Activated naive CD8-positive, alpha-beta T cell treated with anti-CD3 and anti-CD28 coated beads, Interleukin-2, amount 50 U/mL, for 24 hours (primary cell): ENCODE data around the gene MCCD1.

Experiments
- ATAC-seq: fragments of 150-1000 bp; cut with Tn5 transposase; one replicate; pipeline ENCODE4 v1.10.0; 2021
- DNase-seq: peaks from one replicate; pipeline ENCODE4 v3.0.0; 2021
- H3K27ac Mint-ChIP-seq: one replicate; pipeline ENCODE4 v1.8.0; 2021; ENCODE audit warnings: mild to moderate bottlenecking, mixed read lengths
- H3K27me3 Mint-ChIP-seq: one replicate; pipeline ENCODE4 v1.8.0; 2021; ENCODE audit warnings: mixed read lengths
- H3K36me3 Mint-ChIP-seq: one replicate; pipeline ENCODE4 v1.8.0; 2021; ENCODE audit warnings: low read depth, mixed read lengths
- H3K4me1 Mint-ChIP-seq: one replicate; pipeline ENCODE4 v1.8.0; 2021; ENCODE audit warnings: mixed read lengths
- H3K4me3 Mint-ChIP-seq: one replicate; pipeline ENCODE4 v1.8.0; 2021; ENCODE audit warnings: mild to moderate bottlenecking, moderate library complexity, mixed read lengths
- H3K9me3 Mint-ChIP-seq: one replicate; pipeline ENCODE4 v1.8.0; 2021; ENCODE audit warnings: mixed read lengths

The MCCD1 gene

GRCh38 chr6:31567531-31568370 lies 39.0 kb downstream of the MCCD1 start:
- peak overlapping the region; percentile 46 for H3K4me3 Mint-ChIP-seq
- H3K9me3 Mint-ChIP-seq: no peaks in the 10 kb centered on the region
- H3K36me3 Mint-ChIP-seq: peaks cover 20% of the 10 kb centered on the region
- no peak for DNase-seq
- peaks cover 86% of the 10 kb centered on the region for H3K4me1 Mint-ChIP-seq
- H3K27me3 Mint-ChIP-seq: no peaks in the 10 kb centered on the region
- ATAC-seq: peak; percentile 14
- peak overlapping the region; percentile 85 for H3K27ac Mint-ChIP-seq

- Mint-ChIP-seq H3K27me3 (no peaks in the 10 kb centered on the region), H3K9me3 (no peaks in the 10 kb centered on the region), H3K36me3 (peaks cover 24% of the 10 kb centered on the region), H3K4me1 (peaks cover 86% of the 10 kb centered on the region), H3K27ac (peak overlapping the region; percentile 85), H3K4me3 (peak overlapping the region; percentile 46)
- ATAC-seq: peak; percentile 66
- peak; percentile 69 for DNase-seq
These were observed 39.8 kb downstream of the MCCD1 start for GRCh38 chr6:31568537-31568961.

- H3K9me3 Mint-ChIP-seq: no peaks in the 10 kb centered on the region
- H3K4me3 Mint-ChIP-seq: peak overlapping the region; percentile 10
- peaks cover 90% of the 10 kb centered on the region for H3K4me1 Mint-ChIP-seq
These were observed 41.2 kb downstream of the MCCD1 start for GRCh38 chr6:31569861-31570536.

GRCh38 chr6:31572041-31572911 lies 43.5 kb downstream of the MCCD1 start, which contains the start of gene LTA:
Gene LTA, plus strand, starts transcription at chr6:31572289. Its CDS starts 454 bp downstream, at chr6:31572743.
- peaks cover 37% of the 10 kb centered on the region for H3K36me3 Mint-ChIP-seq
- H3K4me3 Mint-ChIP-seq: peak within 1 kb of the TSS; percentile 99
- peak within 1 kb of the TSS; percentile 97 for H3K27ac Mint-ChIP-seq
- H3K27me3 Mint-ChIP-seq: no peaks in the 10 kb centered on the region
- ATAC-seq (peak; percentile 49), DNase-seq (peak; percentile 82)
- peaks cover 94% of the 10 kb centered on the region for H3K4me1 Mint-ChIP-seq
- no peaks in the 10 kb centered on the region for H3K9me3 Mint-ChIP-seq

More at GRCh38 chr6:31569861-31570536, 41.2 kb downstream of the MCCD1 start:
- Mint-ChIP-seq H3K36me3 (peaks cover 24% of the 10 kb centered on the region), H3K27me3 (no peaks in the 10 kb centered on the region), H3K27ac (peak overlapping the region; percentile 72)
- ATAC-seq (no peak), DNase-seq (no peak)

- Mint-ChIP-seq H3K27ac (peak overlapping the region; percentile 97), H3K4me3 (peak overlapping the region; percentile 99), H3K9me3 (no peaks in the 10 kb centered on the region), H3K36me3 (peaks cover 47% of the 10 kb centered on the region), H3K27me3 (no peaks in the 10 kb centered on the region), H3K4me1 (peaks cover 87% of the 10 kb centered on the region)
- ATAC-seq: no peak
- DNase-seq: no peak
These were observed 44.7 kb downstream of the MCCD1 start for GRCh38 chr6:31573239-31574105.

- H3K27ac Mint-ChIP-seq: peak overlapping the region; percentile 97
- H3K36me3 Mint-ChIP-seq: peaks cover 56% of the 10 kb centered on the region
- H3K4me1 Mint-ChIP-seq: peaks cover 87% of the 10 kb centered on the region
- H3K9me3 Mint-ChIP-seq: no peaks in the 10 kb centered on the region
- peak overlapping the region; percentile 99 for H3K4me3 Mint-ChIP-seq
- DNase-seq: peak; percentile 62
- ATAC-seq: no peak
- H3K27me3 Mint-ChIP-seq: no peaks in the 10 kb centered on the region
These were observed 45.6 kb downstream of the MCCD1 start for GRCh38 chr6:31574106-31575061.

GRCh38 chr6:31575335-31575901 lies 46.7 kb downstream of the MCCD1 start, which contains the start of gene TNF:
Gene TNF, plus strand, starts transcription at chr6:31575565. Its CDS starts 177 bp downstream, at chr6:31575742.
- H3K27me3 Mint-ChIP-seq: no peaks in the 10 kb centered on the region
- H3K27ac Mint-ChIP-seq: peak within 1 kb of the TSS; percentile 97
- peak; percentile 13 for ATAC-seq
- peaks cover 87% of the 10 kb centered on the region for H3K4me1 Mint-ChIP-seq
- H3K36me3 Mint-ChIP-seq: peaks cover 57% of the 10 kb centered on the region
- peak; percentile 84 for DNase-seq
- H3K9me3 Mint-ChIP-seq: no peaks in the 10 kb centered on the region
- H3K4me3 Mint-ChIP-seq: peak within 1 kb of the TSS; percentile 99

- peaks cover 82% of the 10 kb centered on the region for H3K4me1 Mint-ChIP-seq
- no peaks in the 10 kb centered on the region for H3K9me3 Mint-ChIP-seq
- DNase-seq (no peak), ATAC-seq (no peak)
- H3K27me3 Mint-ChIP-seq: no peaks in the 10 kb centered on the region
- H3K36me3 Mint-ChIP-seq: peaks cover 61% of the 10 kb centered on the region
- peak overlapping the region; percentile 99 for H3K4me3 Mint-ChIP-seq
- peak overlapping the region; percentile 97 for H3K27ac Mint-ChIP-seq
These were observed 47.4 kb downstream of the MCCD1 start for GRCh38 chr6:31575952-31576685.

- Mint-ChIP-seq H3K9me3 (no peaks in the 10 kb centered on the region), H3K27ac (peak overlapping the region; percentile 97), H3K4me1 (peaks cover 78% of the 10 kb centered on the region), H3K36me3 (peaks cover 66% of the 10 kb centered on the region), H3K4me3 (peak overlapping the region; percentile 99), H3K27me3 (no peaks in the 10 kb centered on the region)
- ATAC-seq (no peak), DNase-seq (no peak)
These were observed 48.3 kb downstream of the MCCD1 start for GRCh38 chr6:31576897-31577578.

- ATAC-seq (no peak), DNase-seq (no peak)
- H3K9me3 Mint-ChIP-seq: no peaks in the 10 kb centered on the region
- H3K36me3 Mint-ChIP-seq: peaks cover 64% of the 10 kb centered on the region
- H3K4me3 Mint-ChIP-seq: peak overlapping the region; percentile 99
- H3K27me3 Mint-ChIP-seq: no peaks in the 10 kb centered on the region
- H3K4me1 Mint-ChIP-seq: peaks cover 80% of the 10 kb centered on the region
- H3K27ac Mint-ChIP-seq: peak overlapping the region; percentile 97
These were observed 48.8 kb downstream of the MCCD1 start for GRCh38 chr6:31577579-31577966.
